Trophoblast cell (in vitro differentiated cells and primary cell): ENCODE data around the gene ASCC3.

ENCODE experiments used
- DNase-seq, 2 donors: peaks; one replicate each; pipeline ENCODE4 v3.0.0-alpha.2; 2016
- H2AFZ ChIP-seq: 2 replicates; pipeline ENCODE4 v1.6.1; 2013; ENCODE audit warnings: low read length, moderate library complexity, mild to moderate bottlenecking; ENCODE audit not compliant: insufficient read depth, poor library complexity
- H2AK5ac ChIP-seq: 2 replicates; pipeline ENCODE4 v1.6.1; 2013; ENCODE audit warnings: mild to moderate bottlenecking, low read length
- H2BK120ac ChIP-seq: 2 replicates; pipeline ENCODE4 v1.6.1; 2013; ENCODE audit warnings: low read length, mild to moderate bottlenecking, moderate library complexity; ENCODE audit not compliant: insufficient read depth, poor library complexity
- H2BK12ac ChIP-seq: 2 replicates; pipeline ENCODE4 v1.6.1; 2013; ENCODE audit warnings: mild to moderate bottlenecking, low read length, moderate library complexity
- H2BK5ac ChIP-seq: 2 replicates; pipeline ENCODE4 v1.6.1; 2013; ENCODE audit warnings: low read length, low read depth, moderate library complexity, mild to moderate bottlenecking; ENCODE audit not compliant: poor library complexity
- H3K14ac ChIP-seq: 2 replicates; pipeline ENCODE4 v1.6.1; 2013; ENCODE audit warnings: mild to moderate bottlenecking, low read length
- H3K18ac ChIP-seq: 2 replicates; pipeline ENCODE4 v1.6.1; 2013; ENCODE audit warnings: mild to moderate bottlenecking, low read length
- H3K23ac ChIP-seq: 2 replicates; pipeline ENCODE4 v1.6.1; 2013; ENCODE audit warnings: low read length
- H3K27ac ChIP-seq: 2 replicates; pipeline ENCODE4 v1.5.1; 2013; ENCODE audit warnings: low read depth, mild to moderate bottlenecking, inconsistent platforms, low read length, moderate library complexity
- H3K27me3 ChIP-seq: 2 replicates; pipeline ENCODE4 v1.6.1; 2013; ENCODE audit warnings: inconsistent platforms, mild to moderate bottlenecking, low read length, moderate library complexity; ENCODE audit not compliant: insufficient read depth
- H3K36me3 ChIP-seq, 2 experiments: 1 replicate in 1 of 2; 2 replicates in 1 of 2; pipeline ENCODE4 v1.6.1; 2013; ENCODE audit warnings: low read length in 2 of 2, mild to moderate bottlenecking in 2 of 2, moderate library complexity in 1 of 2; ENCODE audit not compliant: insufficient read depth in 2 of 2, control insufficient read depth in 1 of 2
- H3K4ac ChIP-seq: 2 replicates; pipeline ENCODE4 v1.6.1; 2013; ENCODE audit warnings: low read depth, mild to moderate bottlenecking, low read length, moderate library complexity
- H3K4me1 ChIP-seq, 2 experiments: 1 replicate in 1 of 2; 2 replicates in 1 of 2; pipeline ENCODE4 v1.6.1; 2013; ENCODE audit warnings: low read length in 2 of 2, mild to moderate bottlenecking in 2 of 2, moderate library complexity in 1 of 2; ENCODE audit not compliant: insufficient read depth in 2 of 2, control insufficient read depth in 1 of 2
- H3K4me2 ChIP-seq: 2 replicates; pipeline ENCODE4 v1.6.1; 2013; ENCODE audit warnings: inconsistent platforms, mild to moderate bottlenecking, low read length, moderate library complexity
- H3K4me3 ChIP-seq: 2 replicates; pipeline ENCODE4 v1.5.1; 2013; ENCODE audit warnings: mild to moderate bottlenecking, low read depth, low read length, inconsistent platforms
- H3K79me1 ChIP-seq: one replicate; pipeline ENCODE4 v1.6.1; 2013; ENCODE audit warnings: low read length
- H3K79me2 ChIP-seq: 2 replicates; pipeline ENCODE4 v1.6.1; 2013; ENCODE audit warnings: low read length, mild to moderate bottlenecking; ENCODE audit not compliant: control insufficient read depth, insufficient read depth, poor library complexity
- H3K9ac ChIP-seq: 2 replicates; pipeline ENCODE4 v1.6.1; 2013; ENCODE audit warnings: mild to moderate bottlenecking, low read length
- H3K9me3 ChIP-seq: 2 replicates; pipeline ENCODE4 v1.6.1; 2013; ENCODE audit warnings: low read depth, mild to moderate bottlenecking, control low read depth, inconsistent platforms, low read length; ENCODE audit not compliant: insufficient read depth
- H4K12ac ChIP-seq: 2 replicates; pipeline ENCODE4 v1.6.1; 2013; ENCODE audit warnings: low read depth, mild to moderate bottlenecking, low read length, moderate library complexity
- H4K8ac ChIP-seq: 2 replicates; pipeline ENCODE4 v1.6.1; 2013; ENCODE audit warnings: low read depth, mild to moderate bottlenecking, low read length, moderate library complexity
- H4K91ac ChIP-seq: one replicate; pipeline ENCODE4 v1.6.1; 2013; ENCODE audit warnings: low read depth, mild to moderate bottlenecking, low read length, moderate library complexity
- WGBS: extraction: QIAGEN DNeasy Blood & Tissue Kit; methylation state at CpG from one replicate; pipeline ENCODE4 v1.1.7; 2013; ENCODE audit warnings: missing lambda C conversion rate; ENCODE audit not compliant: insufficient read length, insufficient coverage; ENCODE audit errors: extremely low coverage; 5-methylcytosine and 5-hydroxymethylcytosine counted together

Gene ASCC3

GRCh38 chr6:100686216-100686615, 194.9 kb downstream of the ASCC3 start:
- Histone ChIP-seq H3K4me2 (no peak overlapping the region), H3K18ac (no peak overlapping the region), H3K36me3 (no peaks in the 10 kb centered on the region), H3K27me3 (no peaks in the 10 kb centered on the region), H2AFZ (no peak overlapping the region), H3K4ac (no peak overlapping the region), H2AK5ac (no peak overlapping the region), H2BK12ac (no peak overlapping the region), H4K12ac (no peak overlapping the region), H3K4me1 (no peaks in the 10 kb centered on the region), H4K91ac (no peak overlapping the region), H3K14ac (no peak overlapping the region), H3K9ac (no peak overlapping the region), H2BK5ac (no peak overlapping the region), H2BK120ac (no peak overlapping the region), H3K27ac (no peak overlapping the region), H3K4me3 (no peak overlapping the region), H3K79me2 (no peaks in the 10 kb centered on the region), H4K8ac (no peak overlapping the region), H3K79me1 (no peaks in the 10 kb centered on the region), H3K9me3 (no peaks in the 10 kb centered on the region), H3K23ac (no peak overlapping the region)
- DNase-seq = no peak

DNA sequence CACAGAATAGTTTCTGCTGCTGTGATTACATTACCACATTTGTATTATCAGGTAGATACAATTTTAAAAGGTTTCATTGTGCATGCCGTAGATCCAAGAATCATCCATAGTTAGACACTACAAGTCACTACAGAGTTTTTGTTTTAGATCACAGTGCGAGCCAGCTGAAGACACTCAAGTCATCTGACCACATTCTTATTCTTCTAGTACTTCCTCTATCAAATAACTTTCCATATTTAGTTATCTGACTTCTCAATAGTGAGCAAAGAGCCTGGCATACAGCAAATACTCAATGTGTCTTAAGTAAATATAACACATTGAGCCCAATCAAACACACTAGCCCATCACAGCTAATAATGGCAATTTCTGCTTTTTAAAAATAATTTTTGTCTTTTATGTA, 195.4 kb downstream of the ASCC3 start:
- H4K91ac ChIP-seq = no peak overlapping the region
- H2AFZ ChIP-seq = no peak overlapping the region
- H3K18ac ChIP-seq = no peak overlapping the region
- H4K12ac ChIP-seq = no peak overlapping the region
- H3K79me1 ChIP-seq = no peaks in the 10 kb centered on the region
- no peak overlapping the region for H3K14ac ChIP-seq
- no peak overlapping the region for H3K4me2 ChIP-seq
- no peaks in the 10 kb centered on the region for H3K36me3 ChIP-seq
- no peak overlapping the region for H3K4me3 ChIP-seq
- WGBS = no CpG with 5 or more reads among the region's 2 CpGs
- no peak overlapping the region for H4K8ac ChIP-seq
- no peak overlapping the region for H2BK120ac ChIP-seq
- no peaks in the 10 kb centered on the region for H3K79me2 ChIP-seq
- H2AK5ac ChIP-seq = no peak overlapping the region
- no peak overlapping the region for H2BK12ac ChIP-seq
- H3K9me3 ChIP-seq = no peaks in the 10 kb centered on the region
- no peak overlapping the region for H3K23ac ChIP-seq
- H3K27ac ChIP-seq = no peak overlapping the region
- no peak overlapping the region for H2BK5ac ChIP-seq
- no peak overlapping the region for H3K9ac ChIP-seq
- no peaks in the 10 kb centered on the region for H3K4me1 ChIP-seq
- no peak for DNase-seq
- no peaks in the 10 kb centered on the region for H3K27me3 ChIP-seq
- H3K4ac ChIP-seq = no peak overlapping the region

DNA sequence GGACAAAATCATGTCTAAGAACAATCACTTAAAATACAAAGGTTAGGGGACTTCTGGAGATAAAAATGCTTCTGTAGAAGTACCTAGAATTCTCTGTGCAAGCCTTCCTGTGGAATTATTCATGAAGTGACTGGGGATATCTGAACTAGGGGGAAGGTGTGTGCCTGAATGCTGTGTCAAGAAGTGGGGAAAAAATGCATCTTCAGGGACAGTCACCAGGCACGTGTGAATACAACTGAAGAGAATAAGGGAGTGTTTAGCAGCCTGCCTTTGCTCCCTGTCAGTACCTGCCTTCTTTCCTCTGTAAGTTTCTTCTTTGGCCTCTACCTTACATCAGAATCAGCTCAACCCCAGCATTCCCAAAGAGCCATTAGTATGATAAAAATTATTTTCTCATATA, 201.0 kb downstream of the ASCC3 start:
- Histone ChIP-seq H2BK5ac (no peak overlapping the region), H3K4me1 (no peaks in the 10 kb centered on the region), H3K27ac (no peak overlapping the region), H4K8ac (no peak overlapping the region), H3K79me1 (no peaks in the 10 kb centered on the region), H3K4me3 (no peak overlapping the region), H3K79me2 (no peaks in the 10 kb centered on the region), H2AK5ac (no peak overlapping the region), H3K18ac (no peak overlapping the region), H2AFZ (no peak overlapping the region), H2BK12ac (no peak overlapping the region), H3K27me3 (no peaks in the 10 kb centered on the region), H3K9me3 (no peaks in the 10 kb centered on the region), H3K4ac (no peak overlapping the region), H3K23ac (no peak overlapping the region), H3K9ac (no peak overlapping the region), H4K12ac (no peak overlapping the region), H2BK120ac (no peak overlapping the region), H4K91ac (no peak overlapping the region), H3K4me2 (no peak overlapping the region), H3K14ac (no peak overlapping the region), H3K36me3 (no peaks in the 10 kb centered on the region)
- DNase-seq = no peak
- no CpG with 5 or more reads among the region's 1 CpG for WGBS

- no peaks in the 10 kb centered on the region for H3K79me1 ChIP-seq
- H3K23ac ChIP-seq = no peak overlapping the region
- H4K8ac ChIP-seq = no peak overlapping the region
- H4K91ac ChIP-seq = no peak overlapping the region
- H3K18ac ChIP-seq = no peak overlapping the region
- no peak overlapping the region for H3K4ac ChIP-seq
- H3K27me3 ChIP-seq = no peaks in the 10 kb centered on the region
- H3K9ac ChIP-seq = no peak overlapping the region
- no peak overlapping the region for H2BK5ac ChIP-seq
- WGBS = no CpG with 5 or more reads among the region's 1 CpG
- H2AFZ ChIP-seq = no peak overlapping the region
- H3K4me2 ChIP-seq = no peak overlapping the region
- H3K4me1 ChIP-seq = no peaks in the 10 kb centered on the region
- no peak overlapping the region for H2AK5ac ChIP-seq
- no peaks in the 10 kb centered on the region for H3K36me3 ChIP-seq
- no peak overlapping the region for H4K12ac ChIP-seq
- no peak overlapping the region for H3K4me3 ChIP-seq
- no peak overlapping the region for H3K14ac ChIP-seq
- H3K79me2 ChIP-seq = no peaks in the 10 kb centered on the region
- H2BK12ac ChIP-seq = no peak overlapping the region
- DNase-seq = no peak
- H2BK120ac ChIP-seq = no peak overlapping the region
- H3K27ac ChIP-seq = no peak overlapping the region
- no peaks in the 10 kb centered on the region for H3K9me3 ChIP-seq
Measured at GRCh38 chr6:100678027-100678426, 203.1 kb downstream of the ASCC3 start.

GRCh38 chr6:100677240-100677639, 203.9 kb downstream of the ASCC3 start:
- Histone ChIP-seq H2BK120ac (no peak overlapping the region), H3K9ac (no peak overlapping the region), H3K36me3 (no peaks in the 10 kb centered on the region), H3K18ac (no peak overlapping the region), H3K4me2 (no peak overlapping the region), H3K14ac (no peak overlapping the region), H2BK5ac (no peak overlapping the region), H3K4me1 (no peaks in the 10 kb centered on the region), H3K23ac (no peak overlapping the region), H4K8ac (no peak overlapping the region), H3K79me2 (no peaks in the 10 kb centered on the region), H4K12ac (no peak overlapping the region), H2AK5ac (no peak overlapping the region), H3K27me3 (no peaks in the 10 kb centered on the region), H3K4ac (no peak overlapping the region), H3K9me3 (no peaks in the 10 kb centered on the region), H3K4me3 (no peak overlapping the region), H2AFZ (no peak overlapping the region), H4K91ac (no peak overlapping the region), H2BK12ac (no peak overlapping the region), H3K79me1 (no peaks in the 10 kb centered on the region), H3K27ac (no peak overlapping the region)
- DNase-seq = no peak
- WGBS = no CpG with 5 or more reads among the region's 1 CpG
